HG02884 (cell line): ENCODE results near the gene CARMIL1.
A peak's percentile ranks its signal among the peaks of the same experiment; 100 is the strongest.

ENCODE experiments used
- ATAC-seq: cut with Tn5 transposase; IDR thresholded peaks from one replicate; pipeline ENCODE4 v1.9.1; 2021; ENCODE audit warnings: mild to moderate bottlenecking, moderate library complexity; ENCODE audit not compliant: unreplicated experiment

Gene CARMIL1

DNA sequence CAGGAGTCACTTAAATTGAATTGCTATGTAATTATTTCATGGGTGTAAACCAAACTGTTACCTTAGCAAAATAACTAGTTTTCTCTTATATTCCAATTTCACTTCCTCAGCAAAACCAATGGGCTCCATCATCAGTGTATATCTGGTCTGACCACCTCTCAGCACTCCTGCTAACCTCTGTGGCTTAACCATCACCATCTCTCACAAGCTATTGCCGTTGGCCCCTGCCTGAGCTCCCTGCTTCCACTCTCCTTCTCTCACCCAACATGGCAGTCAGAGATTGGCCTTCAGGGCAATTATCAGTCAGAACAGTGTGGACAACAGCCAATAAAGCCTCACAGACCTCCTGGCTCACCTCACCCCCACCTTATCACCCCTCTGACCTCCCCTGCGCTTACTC, 124.0 kb downstream of the CARMIL1 start:
- ATAC-seq: no peak

DNA sequence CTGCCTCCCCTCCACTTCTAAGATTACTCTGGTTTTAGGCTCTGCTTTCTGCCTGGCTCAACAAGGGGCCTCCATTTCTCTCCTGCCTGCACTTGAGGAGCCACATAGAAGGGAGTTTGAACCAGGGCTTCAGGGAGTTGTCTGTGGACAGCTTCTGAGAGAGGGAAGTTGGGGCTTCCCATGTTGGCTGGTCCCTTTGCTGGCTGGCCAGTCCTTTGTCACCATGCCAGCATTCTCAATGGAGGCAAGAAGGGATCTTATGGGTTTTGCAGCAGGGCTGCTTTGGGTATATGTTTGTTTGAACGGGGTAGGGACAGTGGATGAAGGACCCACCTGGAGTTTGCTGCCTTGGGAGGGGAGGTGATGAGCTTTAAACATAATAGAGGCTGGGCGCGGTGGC, 124.9 kb downstream of the CARMIL1 start:
- ATAC-seq: no peak

DNA sequence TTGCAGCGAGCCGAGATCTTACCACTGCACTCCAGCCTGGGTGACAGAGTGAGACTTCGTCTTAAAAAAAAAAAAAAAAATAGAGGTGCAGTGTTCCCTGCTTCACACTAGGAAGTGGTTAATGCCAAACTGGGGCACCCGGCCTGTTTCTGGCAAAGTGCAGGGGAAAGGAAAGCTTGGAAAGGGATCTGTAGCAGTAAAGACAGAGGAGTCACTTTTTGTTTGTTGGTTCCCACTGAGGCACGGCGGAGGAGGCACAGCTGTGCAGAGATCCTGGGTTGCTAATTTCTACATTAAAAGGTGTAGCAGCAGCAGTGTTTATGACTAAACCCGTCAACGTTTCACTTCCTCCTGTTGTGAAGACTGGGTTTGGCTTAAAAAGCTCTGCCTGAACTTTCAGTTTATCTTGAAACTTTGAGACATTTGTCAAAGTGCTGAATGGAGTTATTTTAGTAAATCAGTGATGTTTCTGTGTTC, 125.6 kb downstream of the CARMIL1 start:
- peak; percentile 99 for ATAC-seq

DNA sequence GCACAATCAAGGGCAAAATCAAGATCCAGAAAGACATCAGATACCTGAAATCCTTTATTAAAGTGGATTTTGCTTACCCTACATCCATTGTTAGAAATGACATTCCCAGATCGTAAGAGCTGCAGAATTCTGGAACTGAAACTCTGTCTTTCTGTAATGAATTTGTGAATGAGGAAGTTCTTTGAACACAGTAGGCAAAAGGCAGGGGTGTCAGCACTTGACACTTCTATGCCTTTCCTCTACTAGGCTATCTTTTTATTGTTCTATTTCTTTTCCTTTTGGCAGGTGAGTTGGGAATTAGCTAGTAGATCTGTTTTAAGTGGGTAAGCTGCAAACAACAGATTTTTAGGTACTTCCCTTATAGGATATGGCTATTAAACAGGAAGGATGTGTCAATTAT, 126.3 kb downstream of the CARMIL1 start:
- no peak for ATAC-seq

DNA sequence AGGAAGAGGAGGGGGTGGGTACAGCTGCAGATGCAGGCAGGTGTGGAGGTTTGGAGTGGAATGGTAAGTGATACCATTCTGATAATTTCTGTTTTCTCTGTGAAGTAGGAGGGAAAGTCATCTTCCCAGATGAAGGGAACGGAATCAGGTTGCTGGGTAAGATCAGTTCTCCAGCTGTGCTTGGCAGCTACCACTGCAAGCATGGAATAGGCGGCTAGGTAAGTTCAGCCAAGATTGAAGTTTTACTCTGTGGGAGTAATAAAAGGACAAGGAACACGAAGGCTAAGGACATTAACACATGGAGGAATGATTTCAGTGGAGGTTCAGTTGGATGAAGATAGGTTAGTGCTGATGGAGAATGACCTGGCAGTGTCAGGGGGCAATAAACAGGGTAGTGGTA, 128.3 kb downstream of the CARMIL1 start:
- ATAC-seq: no peak

DNA sequence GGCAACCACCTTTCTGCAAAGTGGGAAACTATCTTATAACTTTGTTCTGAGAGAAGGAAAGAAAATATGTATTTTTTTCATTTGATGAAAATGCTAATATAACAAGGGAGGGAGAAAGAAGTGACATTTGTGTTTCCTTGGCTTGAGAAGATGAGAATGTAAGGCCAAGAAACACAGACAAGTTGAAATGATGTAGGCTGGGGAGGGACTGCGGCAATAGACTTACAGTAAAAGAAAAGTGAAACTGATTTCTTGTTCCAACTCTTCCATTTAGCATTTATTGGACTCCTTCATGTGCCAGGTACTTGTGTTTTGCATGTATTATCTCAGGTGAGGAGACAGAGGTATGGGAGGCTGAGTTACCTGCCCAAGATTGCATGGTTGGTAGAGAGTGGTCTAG, 130.9 kb downstream of the CARMIL1 start:
- ATAC-seq: no peak

DNA sequence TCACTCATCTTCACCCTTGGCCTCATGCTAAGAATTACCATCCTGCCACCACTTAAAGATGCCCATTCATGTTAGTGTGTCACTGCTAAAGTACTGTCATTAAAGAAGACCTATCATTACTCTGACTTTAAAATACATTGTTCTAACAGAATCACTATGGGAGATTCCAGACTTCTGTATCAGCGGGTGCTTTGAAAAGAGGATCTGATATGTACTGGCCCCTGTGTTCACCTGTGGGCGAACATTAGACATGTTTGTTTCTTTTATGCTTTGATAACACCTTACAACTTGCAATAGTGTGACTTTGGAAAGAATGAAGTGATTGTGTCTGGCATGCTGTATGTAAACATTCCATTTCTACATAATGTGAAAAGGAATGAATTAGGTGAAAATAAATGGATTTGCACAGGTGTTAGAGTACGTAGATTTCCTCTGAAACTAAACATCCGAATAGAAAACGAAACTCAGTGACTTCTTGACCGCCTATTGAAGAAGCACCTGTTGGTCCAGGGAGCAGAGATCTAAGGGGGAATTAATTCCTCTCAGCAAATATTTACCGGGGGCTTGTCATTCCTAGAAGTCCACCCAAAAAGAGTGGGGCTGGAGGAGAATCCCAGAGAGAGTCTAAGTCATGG, 132.3 kb downstream of the CARMIL1 start:
- no peak for ATAC-seq

DNA sequence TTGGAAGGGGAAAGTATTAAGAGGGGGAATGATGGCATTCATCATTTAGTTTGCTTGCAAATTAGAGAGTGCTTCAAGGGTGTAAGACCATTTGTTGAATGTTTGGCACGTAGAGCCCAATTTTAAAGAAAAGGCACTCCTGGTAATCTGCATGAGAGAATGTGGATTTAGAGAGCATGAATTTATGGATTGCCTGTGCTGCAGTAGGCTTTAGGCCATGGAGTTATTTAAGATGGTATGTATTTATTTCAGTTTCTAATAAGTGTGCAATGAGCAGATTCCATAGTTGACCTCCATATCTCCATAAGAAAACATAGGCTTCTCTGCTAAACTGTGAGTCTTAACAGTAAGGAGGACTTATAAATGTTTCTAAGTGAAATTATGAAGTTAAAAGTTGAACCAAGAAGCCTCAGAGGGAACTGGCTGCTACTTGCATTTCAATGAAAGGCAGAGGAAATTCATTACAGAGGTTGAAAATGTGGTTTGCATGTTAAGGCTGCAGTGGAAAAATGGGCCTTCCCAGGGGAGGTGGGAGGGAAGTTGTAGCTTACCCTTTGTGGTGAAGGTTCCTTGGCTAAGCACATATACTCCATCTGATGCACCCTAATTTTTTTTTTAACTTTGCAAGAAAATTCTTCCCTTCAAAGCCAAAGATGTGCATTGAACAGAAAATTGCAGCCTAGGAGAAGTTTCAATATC, 134.2 kb downstream of the CARMIL1 start:
- no peak for ATAC-seq

DNA sequence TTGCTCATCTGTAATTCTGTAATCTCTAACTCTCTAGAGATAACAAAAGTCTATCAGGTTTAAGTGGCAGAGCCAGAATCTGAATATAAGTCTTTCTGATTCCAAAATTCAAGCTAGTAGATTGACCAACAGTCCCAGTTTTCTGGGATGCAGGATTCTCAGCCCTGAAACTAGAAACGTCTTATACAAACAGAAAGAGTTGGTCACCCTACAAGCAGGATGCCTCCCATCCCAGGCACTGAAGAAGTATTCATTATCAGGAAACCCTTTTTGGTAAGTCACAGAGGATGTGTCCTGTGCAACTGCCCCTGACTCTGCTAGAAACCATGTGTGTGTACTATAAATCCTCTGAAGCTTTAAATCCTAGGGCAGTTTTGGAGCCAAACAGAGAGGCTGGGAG, 135.0 kb downstream of the CARMIL1 start:
- ATAC-seq: no peak

DNA sequence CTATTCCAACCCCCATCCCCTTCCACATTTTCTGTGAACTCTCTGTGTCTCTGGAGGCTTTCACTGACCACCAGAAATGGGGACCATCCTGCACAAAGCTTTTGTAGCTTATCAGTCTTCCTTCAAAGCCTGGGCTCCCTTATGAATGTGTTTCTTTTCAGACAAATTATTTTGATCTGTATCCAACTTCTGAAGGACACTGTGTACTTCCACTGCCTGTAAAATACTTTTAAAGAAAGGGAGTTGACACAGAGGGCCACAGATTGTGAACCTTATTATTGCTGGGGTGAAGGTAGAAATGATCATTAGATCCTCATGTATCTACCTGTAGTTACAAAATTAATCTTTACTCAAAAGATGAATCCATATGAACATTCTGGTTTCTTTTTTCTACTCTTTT, 135.6 kb downstream of the CARMIL1 start:
- no peak for ATAC-seq

DNA sequence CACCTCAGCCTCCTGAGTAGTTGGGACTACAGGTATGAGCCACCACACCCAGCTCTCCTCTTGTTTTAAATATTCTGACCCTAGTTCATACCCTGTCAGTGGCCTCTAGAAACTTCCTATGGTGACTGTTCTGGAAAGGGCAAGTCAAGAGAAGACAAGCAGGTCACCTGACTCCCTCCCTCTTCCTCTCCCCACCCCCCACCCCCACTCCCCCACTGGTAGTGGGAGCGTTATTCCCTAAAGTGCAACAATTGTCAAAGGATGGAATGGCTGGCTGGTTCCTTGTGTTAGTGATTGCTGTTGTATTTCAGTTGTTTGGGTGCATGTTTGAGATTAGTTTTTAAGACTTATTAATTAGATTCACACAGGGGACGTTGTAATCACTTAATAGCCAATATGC, 136.1 kb downstream of the CARMIL1 start:
- no peak for ATAC-seq

DNA sequence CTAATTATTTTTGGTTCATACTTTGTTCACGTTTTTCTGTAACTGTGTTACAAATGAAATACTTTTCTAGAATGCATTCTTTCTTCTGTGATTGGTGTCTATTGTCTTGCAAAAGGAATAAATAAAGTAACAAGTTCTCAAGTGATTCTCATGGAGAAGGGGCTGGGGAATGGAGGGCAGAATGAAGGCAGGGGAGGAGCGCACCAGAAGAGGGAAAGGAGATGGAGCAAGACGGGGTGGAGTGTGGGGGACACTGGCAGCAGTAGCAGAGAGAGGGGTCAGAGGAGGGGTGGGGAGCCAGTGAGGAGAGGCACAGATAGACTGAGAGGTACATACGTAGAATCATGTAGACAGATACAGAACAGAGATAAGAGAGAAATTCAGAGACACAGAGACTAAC, 136.5 kb downstream of the CARMIL1 start:
- ATAC-seq: no peak

DNA sequence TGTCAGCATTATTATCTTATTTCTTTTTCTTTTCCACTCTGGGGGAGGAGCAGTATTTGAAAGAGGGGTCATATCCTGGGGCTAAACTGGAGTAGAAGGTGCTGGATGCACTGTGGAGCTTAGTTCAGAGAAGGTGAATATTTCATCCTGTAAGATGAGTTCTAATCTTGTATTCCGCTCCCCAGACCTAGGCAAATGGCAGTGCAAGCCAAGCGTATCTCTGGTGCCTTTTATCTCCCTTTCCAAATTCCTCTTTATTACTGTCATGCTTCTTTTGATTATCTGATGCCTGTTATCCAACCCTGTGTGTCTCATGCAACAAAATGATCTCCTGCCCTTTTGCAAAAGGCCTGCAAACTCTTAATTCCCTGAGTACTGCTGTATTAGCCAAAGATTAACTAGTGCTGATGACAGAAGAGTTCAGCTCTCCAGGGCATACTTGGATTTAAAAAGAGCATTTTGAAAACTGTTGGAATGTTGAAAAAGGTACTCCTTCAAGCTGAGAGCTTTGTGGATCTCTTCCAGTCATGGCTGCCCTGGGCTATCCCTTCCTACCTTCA, 138.0 kb downstream of the CARMIL1 start:
- ATAC-seq: no peak

DNA sequence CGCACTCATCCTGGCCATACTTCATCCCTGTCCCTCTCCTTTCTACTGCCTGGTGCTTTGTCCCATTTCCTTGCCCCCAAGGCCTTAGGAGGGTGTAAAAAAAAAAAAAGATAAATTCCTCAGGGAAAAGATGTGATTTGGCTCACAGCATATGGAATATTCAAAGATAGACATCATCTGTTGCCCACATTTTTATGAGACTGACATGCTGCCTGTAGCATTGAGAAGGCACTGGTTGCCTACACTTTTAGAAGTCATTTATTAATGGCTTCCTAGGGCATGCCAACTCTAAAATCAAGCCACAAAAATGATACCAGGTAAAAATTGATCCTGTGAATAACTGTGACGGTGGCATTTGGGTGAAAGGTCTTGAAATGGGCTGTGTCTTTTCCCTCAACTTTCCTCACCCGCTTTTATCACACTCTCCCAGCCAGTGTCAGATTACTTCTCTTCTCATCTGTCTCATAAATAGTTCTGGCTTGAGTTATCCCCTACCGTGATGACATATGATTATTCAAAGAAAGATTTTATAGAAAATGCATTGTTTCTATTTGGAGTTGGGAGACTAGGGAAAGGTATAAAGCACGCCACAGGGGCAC, 139.4 kb downstream of the CARMIL1 start:
- no peak for ATAC-seq

DNA sequence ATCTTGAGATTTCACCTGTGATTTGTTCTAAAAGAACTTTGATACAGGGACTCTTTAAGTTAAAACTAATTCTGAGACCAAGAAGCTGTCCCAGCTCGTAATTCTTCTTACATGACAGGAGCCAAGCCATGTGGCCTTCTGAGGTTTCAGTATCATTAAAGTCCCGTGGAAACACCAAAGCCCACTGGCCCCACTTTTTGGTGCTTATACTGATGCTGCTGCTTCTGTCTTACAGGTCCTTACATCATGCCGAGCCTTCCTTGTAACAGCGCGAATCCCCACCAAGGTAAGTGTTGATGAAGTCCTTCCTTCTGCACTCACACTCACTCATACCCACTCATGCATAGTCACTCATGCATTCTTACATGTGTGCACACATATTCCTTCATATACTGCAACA, 140.7 kb downstream of the CARMIL1 start:
- ATAC-seq: no peak

DNA sequence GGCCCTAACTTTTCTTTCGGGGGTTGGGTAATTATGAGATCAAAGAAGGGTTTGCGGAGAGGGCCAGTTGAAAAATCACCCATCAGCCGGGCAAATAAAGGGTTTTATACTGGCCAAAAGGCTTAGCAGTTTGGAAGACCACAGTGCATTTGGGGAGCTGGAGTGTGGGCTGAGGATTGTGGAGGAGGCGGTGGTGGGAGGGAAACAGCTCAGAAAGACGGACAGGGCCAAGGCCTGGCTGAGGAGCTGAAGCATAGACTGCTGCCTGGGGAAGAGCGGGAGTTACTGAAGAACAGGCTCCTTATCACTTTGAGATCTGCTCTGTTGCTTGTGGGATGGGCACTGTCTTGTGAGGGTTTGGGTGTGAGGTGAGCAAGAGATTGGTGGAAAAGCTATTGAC, 144.2 kb downstream of the CARMIL1 start:
- no peak for ATAC-seq

DNA sequence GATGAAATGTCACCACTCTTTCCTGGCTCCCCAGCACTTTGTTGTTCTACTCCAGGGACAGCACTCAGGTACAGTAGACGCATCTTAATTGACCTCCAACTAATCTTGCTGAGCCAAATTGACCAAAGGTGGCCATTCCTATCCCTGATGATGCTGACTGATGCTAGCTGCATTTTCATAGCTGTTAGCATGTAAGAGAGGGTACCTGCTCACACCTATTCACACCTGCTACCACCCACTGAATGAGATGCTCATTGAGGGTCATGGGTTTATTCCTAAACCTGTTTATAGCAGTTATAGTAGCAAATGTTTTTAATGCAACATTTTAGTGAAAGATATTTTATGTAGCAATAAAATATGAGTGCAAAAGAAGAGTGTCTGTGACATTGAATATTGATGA, 145.1 kb downstream of the CARMIL1 start:
- no peak for ATAC-seq

DNA sequence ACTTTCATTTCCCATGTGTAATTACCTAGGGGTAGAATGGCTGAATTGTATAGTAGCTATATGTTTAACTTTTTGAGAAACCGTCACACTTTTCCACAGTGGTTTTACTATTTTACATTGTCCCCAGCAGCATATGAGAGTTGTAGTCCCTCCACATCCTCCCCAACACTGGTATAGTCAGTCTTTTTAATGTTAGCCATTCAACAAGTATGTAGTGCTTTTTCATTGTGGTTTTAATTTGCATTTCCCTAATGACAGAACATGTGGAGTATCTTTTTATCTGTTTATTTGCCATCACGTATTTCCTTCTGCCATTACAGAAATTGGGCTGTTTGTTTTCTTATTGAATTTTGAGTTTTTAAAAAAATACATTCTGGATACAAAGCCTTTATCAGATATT, 148.4 kb downstream of the CARMIL1 start:
- ATAC-seq: no peak

DNA sequence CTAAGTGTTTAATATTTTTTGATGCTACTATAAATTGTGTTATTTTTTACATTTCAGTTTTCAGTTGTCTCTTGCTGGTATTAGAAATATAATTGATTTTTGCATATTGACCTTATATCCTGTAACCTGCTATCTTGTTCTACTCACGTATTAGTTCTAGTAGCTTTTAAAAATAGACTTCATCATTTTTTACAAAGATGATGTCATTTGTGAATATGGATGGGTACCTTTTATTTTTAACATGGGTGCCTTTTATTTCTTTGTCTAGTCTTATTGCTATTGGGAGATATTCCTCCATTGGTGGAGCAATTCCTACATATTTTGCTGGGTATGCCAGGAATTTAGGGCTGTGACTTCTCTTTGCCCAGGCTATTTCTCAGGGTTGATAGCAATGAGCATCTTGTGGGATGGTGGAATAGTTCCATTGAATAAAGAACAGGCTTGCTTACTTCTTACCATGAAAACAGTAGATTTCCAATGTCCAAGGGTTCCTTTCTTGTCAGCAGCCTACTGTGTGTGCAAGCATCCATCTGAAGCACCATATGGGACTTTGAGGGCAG, 149.7 kb downstream of the CARMIL1 start:
- no peak for ATAC-seq

DNA sequence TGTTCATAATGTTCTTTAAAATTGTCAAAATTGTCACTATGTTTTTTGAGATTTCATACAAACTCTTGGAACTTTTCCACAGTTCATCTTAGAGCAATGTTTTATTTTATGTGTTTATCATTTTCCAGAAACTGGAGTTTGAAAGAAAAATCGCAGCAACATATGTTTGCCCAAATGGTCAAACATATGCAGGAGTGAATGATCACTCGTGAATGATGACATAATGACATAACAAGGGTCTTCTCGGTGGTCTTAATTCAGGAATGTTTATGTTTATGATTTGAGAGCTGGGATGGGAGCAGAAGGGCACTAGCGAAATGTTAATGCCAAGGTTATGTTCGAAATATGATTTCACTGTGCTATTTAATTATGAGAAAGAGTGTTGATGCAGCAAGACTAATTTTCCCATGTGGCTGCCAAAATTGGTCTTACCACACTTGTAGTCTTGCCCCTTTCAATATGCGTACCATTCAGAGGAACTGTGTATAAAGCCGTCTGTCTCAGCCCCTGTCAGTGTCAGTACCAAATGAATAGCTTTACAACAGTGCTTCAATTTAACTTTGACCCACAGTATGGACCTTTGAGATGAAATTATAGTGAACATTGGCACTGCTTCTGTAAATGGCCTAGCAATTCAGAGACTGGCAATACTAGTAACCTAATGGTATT, 152.3 kb downstream of the CARMIL1 start:
- no peak for ATAC-seq

DNA sequence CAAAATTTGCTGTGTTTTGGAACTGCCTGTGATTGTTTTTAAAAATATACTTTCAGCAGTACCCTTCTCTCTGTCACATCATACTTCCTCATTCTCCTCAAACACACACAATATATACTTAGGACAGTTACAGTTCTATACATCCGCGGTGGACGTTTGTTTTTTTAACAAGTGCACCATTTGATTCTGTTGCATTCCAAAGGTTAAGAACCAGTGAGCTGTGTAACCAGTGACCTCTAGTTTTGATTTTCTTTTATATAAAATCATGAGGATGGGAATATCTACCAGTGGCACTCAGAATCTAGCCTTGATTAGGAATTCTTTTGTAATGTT, 152.8 kb downstream of the CARMIL1 start:
- ATAC-seq: no peak
